ENCODE data around the gene MEN1. TPM values are rescaled to one million over a fixed set of nuclear protein-coding genes. Genes with fewer than 3 reads are reported as not detected.

Gene MEN1
- total RNA-seq, 3 donors from 2014 or later = 19.3 to 26.4 (median 21.9) TPM

GRCh38 chr11:64768300-64768694 is 42.1 kb downstream of the MEN1 start:
- Histone ChIP-seq H3K4me1 (ENCODE audit: low read depth) (peaks cover 6% of the 10 kb centered on the region), H3K9me3 (no peaks in the 10 kb centered on the region), H3K36me3 (ENCODE audit: low read depth) (peaks cover 53% of the 10 kb centered on the region), H3K4me3 (no peak overlapping the region)
- DNase-seq = no peak
- TF ChIP-seq CTCF (IDR thresholded peaks at IDR 0.05) = no peak
- intact Hi-C loops (cut with DNase I, micrococcal nuclease) = no loop called here
- no peak for ATAC-seq

DNA sequence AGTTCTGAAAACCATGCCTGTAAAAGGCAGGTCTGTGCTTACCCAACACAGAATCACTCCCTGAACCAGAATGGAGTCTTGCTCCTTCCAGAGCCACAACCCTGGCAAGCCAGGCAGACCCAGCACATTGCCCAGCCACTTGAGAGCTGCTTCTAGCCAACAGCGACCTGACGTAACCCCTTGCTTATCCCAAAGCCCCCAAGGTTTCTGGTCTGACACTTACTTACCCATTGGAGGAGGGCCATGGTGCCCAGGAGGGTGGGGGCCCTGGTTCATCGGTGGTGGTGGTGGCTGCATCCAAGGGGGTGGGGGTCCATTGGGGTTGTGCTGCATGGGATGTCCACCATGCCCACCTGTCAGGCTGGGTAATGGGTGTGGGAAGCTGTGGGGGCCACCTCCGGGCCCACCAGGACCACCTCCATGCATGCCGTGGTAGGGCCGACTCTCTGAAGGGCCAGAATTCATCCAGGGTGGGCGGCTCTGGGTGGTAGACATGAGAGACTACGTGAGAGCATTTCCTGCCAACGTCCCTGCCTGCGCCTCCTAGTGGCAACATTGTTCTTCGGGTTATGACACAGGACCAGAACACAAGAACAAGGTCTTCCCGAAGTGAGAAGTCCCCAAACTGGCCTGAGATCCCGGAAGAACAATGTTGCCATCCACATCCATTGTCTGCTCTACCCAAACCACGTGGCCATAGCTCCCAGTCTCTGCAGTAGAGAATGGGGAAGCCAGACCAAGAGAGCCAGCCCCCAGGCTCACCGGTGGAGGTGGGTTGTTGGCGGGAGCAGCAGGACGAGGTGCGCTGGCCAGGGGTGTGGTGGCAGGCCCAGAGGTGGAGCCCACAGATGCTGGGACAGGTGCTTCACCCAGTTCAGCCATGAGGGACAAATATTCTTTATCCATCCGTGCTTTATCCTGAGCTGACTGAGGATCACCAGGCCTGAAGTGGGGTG is 42.7 kb downstream of the MEN1 start:
- peaks cover 6% of the 10 kb centered on the region for H3K4me1 ChIP-seq (ENCODE audit: low read depth)
- H3K36me3 ChIP-seq (ENCODE audit: low read depth) = peaks cover 53% of the 10 kb centered on the region
- intact Hi-C loops (cut with DNase I, micrococcal nuclease) = no loop called here
- H3K9me3 ChIP-seq = no peaks in the 10 kb centered on the region
- no peak for TF ChIP-seq CTCF (IDR thresholded peaks at IDR 0.05)
- no peak overlapping the region for H3K4me3 ChIP-seq
- DNase-seq (peak; percentile 62 to 89 (median 73)), ATAC-seq (peak; percentile 62)

GRCh38 chr11:64766881-64767280 is 43.5 kb downstream of the MEN1 start:
- Histone ChIP-seq H3K4me3 (no peak overlapping the region), H3K9me3 (no peaks in the 10 kb centered on the region), H3K36me3 (ENCODE audit: low read depth) (peaks cover 53% of the 10 kb centered on the region), H3K4me1 (ENCODE audit: low read depth) (peaks cover 6% of the 10 kb centered on the region)
- ATAC-seq = no peak
- no peak for TF ChIP-seq CTCF (IDR thresholded peaks at IDR 0.05)
- intact Hi-C loops (cut with DNase I, micrococcal nuclease) = no loop called here
- DNase-seq = peak in 1 of 3 donors; percentile 19

- no peak for ATAC-seq
- Histone ChIP-seq H3K9me3 (no peaks in the 10 kb centered on the region), H3K4me3 (no peak overlapping the region), H3K36me3 (ENCODE audit: low read depth) (peaks cover 46% of the 10 kb centered on the region), H3K4me1 (ENCODE audit: low read depth) (peaks cover 6% of the 10 kb centered on the region)
- DNase-seq = peak in 1 of 3 donors; percentile 27
- intact Hi-C loops (cut with DNase I, micrococcal nuclease) = no loop called here
- no peak for TF ChIP-seq CTCF (IDR thresholded peaks at IDR 0.05)
Observed at GRCh38 chr11:64765851-64766665, 44.3 kb downstream of the MEN1 start.

GRCh38 chr11:64765291-64765850 is 45.0 kb downstream of the MEN1 start:
- no peak for TF ChIP-seq CTCF (IDR thresholded peaks at IDR 0.05)
- no peak for ATAC-seq
- no peak overlapping the region for H3K4me3 ChIP-seq
- peaks cover 6% of the 10 kb centered on the region for H3K4me1 ChIP-seq (ENCODE audit: low read depth)
- DNase-seq = peak in 1 of 3 donors; percentile 27
- intact Hi-C loops (cut with DNase I, micrococcal nuclease) = no loop called here
- H3K9me3 ChIP-seq = no peaks in the 10 kb centered on the region
- peaks cover 40% of the 10 kb centered on the region for H3K36me3 ChIP-seq (ENCODE audit: low read depth)
